ENCODE measurements around the gene NKAPD1. TPM values are rescaled to one million over a fixed set of nuclear protein-coding genes. Genes with fewer than 3 reads are reported as not detected.
A peak's percentile ranks its signal among the peaks of the same experiment; 100 is the strongest.

NKAPD1 gene
- total and polyA plus RNA-seq, 9 of the 15 experiments (the other 6 are each of a cell fraction or from before 2014, with no cell fraction given), result 14.1 to 73.5 (median 29.3) TPM

DNA sequence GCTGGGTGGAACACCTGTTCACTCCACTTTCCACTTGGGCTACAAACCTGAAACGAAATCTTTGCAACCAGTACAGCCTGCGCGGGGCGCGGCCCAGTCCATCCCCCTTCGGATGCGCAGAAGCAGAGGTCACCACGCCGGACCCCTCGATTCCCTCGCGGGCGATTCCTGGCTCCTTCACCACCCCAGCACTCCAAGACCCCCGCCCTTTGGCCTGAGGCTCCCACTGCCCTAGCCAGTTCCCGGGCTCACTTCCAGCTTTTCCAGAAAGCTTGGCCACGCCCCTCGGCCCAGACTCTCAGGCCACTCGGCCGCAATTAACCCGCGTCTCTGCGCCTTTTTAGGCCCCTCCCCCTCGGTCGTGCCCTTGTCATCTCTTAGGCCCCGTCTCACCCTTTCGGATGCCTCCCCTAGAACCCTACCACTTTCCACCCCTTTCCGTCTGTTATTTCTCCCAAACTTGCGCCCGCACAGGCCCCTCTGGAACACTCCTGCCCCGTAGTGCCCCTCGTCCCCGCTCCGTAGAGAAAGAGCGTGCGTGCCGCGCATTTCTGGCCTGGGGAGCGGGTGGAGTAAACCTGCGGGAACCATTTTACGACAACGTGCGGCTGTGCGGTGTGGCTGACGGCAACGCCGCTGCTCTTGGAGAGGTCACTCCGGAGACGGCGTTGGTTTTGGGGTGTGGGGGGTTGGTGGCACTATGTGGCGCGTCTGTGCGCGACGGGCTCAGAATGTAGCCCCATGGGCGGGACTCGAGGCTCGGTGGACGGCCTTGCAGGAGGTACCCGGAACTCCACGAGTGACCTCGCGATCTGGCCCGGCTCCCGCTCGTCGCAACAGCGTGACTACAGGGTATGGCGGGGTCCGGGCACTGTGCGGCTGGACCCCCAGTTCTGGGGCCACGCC lies 49.1 kb upstream of the NKAPD1 start, which contains the start of gene DLAT (continued):
- TF ChIP-seq CAMTA2 (CRISPR knock-in tag; conservative IDR thresholded peaks at IDR 0.05) (no peak), NCOA6 (IDR thresholded peaks at IDR 0.05) (no peak), ZKSCAN8 (CRISPR knock-in tag; IDR thresholded peaks at IDR 0.05) (no peak), ESRRA (IDR thresholded peaks at IDR 0.05; ENCODE audit: borderline replicate concordance, low read depth) (peak; percentile 96), HIVEP1 (CRISPR knock-in tag; IDR thresholded peaks at IDR 0.05) (no peak), ZNF551 (CRISPR knock-in tag; IDR thresholded peaks at IDR 0.05) (no peak), NRF1 (conservative IDR thresholded peaks at IDR 0.05 in 1 of 2, IDR thresholded peaks at IDR 0.05 in 1 of 2) (peak; percentile 87 to 89), SIRT6 (IDR thresholded peaks at IDR 0.05; ENCODE audit: low read depth, low read length) (no peak), ATF1 (CRISPR knock-in tag; IDR thresholded peaks at IDR 0.05) (no peak), ATF1 (tag; IDR thresholded peaks at IDR 0.05) (peak; percentile 87), U2AF2 (optimal IDR thresholded peaks at IDR 0.05; ENCODE audit: low read depth, low read length) (no peak), ZNF584 (CRISPR knock-in tag; IDR thresholded peaks at IDR 0.05; ENCODE audit: low read depth) (0 out of 2 replicates have a peak, but pooled peaks have one; percentile 49), ZNF717 (CRISPR knock-in tag; IDR thresholded peaks at IDR 0.05) (no peak), SMC3 (conservative IDR thresholded peaks at IDR 0.05; ENCODE audit: insufficient read depth, low read depth, low read length) (no peak), SLC30A9 (CRISPR knock-in tag; IDR thresholded peaks at IDR 0.05) (no peak), SRSF9 (IDR thresholded peaks at IDR 0.05; ENCODE audit: borderline replicate concordance, low read depth, low read length) (no peak)
- TF ChIP-seq, protein P1, sequence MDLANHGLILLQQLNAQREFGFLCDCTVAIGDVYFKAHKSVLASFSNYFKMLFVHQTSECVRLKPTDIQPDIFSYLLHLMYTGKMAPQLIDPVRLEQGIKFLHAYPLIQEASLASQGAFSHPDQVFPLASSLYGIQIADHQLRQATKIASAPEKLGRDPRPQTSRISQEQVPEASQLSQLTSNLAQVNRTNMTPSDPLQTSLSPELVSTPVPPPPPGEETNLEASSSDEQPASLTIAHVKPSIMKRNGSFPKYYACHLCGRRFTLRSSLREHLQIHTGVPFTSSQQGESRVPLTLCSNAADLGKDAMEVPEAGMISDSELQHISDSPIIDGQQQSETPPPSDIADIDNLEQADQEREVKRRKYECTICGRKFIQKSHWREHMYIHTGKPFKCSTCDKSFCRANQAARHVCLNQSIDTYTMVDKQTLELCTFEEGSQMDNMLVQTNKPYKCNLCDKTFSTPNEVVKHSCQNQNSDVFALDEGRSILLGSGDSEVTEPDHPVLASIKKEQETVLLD (IDR thresholded peaks at IDR 0.05), result 0 out of 2 replicates have a peak, but pooled peaks have one; percentile 39
- TF ChIP-seq, protein P2, sequence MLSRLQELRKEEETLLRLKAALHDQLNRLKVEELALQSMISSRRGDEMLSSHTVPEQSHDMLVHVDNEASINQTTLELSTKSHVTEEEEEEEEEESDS (CRISPR knock-in tag; IDR thresholded peaks at IDR 0.05), result no peak
- TF ChIP-seq, protein P3, sequence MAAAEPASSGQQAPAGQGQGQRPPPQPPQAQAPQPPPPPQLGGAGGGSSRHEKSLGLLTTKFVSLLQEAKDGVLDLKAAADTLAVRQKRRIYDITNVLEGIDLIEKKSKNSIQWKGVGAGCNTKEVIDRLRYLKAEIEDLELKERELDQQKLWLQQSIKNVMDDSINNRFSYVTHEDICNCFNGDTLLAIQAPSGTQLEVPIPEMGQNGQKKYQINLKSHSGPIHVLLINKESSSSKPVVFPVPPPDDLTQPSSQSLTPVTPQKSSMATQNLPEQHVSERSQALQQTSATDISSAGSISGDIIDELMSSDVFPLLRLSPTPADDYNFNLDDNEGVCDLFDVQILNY (CRISPR knock-in tag; IDR thresholded peaks at IDR 0.05), result 0 out of 2 replicates have a peak, but pooled peaks have one; percentile 56
- TF ChIP-seq, protein P4, sequence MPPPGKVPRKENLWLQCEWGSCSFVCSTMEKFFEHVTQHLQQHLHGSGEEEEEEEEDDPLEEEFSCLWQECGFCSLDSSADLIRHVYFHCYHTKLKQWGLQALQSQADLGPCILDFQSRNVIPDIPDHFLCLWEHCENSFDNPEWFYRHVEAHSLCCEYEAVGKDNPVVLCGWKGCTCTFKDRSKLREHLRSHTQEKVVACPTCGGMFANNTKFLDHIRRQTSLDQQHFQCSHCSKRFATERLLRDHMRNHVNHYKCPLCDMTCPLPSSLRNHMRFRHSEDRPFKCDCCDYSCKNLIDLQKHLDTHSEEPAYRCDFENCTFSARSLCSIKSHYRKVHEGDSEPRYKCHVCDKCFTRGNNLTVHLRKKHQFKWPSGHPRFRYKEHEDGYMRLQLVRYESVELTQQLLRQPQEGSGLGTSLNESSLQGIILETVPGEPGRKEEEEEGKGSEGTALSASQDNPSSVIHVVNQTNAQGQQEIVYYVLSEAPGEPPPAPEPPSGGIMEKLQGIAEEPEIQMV (tag; conservative IDR thresholded peaks at IDR 0.05; ENCODE audit: low read depth), result no peak
